Effector memory CD8-positive, alpha-beta T cell (primary cell): ENCODE data around the gene EMC8.

ENCODE experiments used
- ATAC-seq: fragments of 150-1000 bp; cut with Tn5 transposase; replicated peaks from 2 replicates; pipeline ENCODE4 v1.10.0; 2021; ENCODE audit warnings: mild to moderate bottlenecking, moderate library complexity
- DNase-seq, 3 experiments: peaks; one replicate each; pipeline ENCODE4 v3.0.0; 2021
- H3K27ac Mint-ChIP-seq, 2 donors: one replicate each; pipeline ENCODE4 v1.8.0; 2022; ENCODE audit warnings: mild to moderate bottlenecking in 2 of 2, mixed read lengths in 2 of 2, moderate library complexity in 2 of 2
- H3K27me3 Mint-ChIP-seq, 2 donors: one replicate each; pipeline ENCODE4 v1.8.0; 2022; ENCODE audit warnings: mixed read lengths in 2 of 2
- H3K36me3 Mint-ChIP-seq: one replicate; pipeline ENCODE4 v1.8.0; 2022; ENCODE audit warnings: mild to moderate bottlenecking, moderate library complexity, mixed read lengths; ENCODE audit not compliant: insufficient read depth
- H3K4me1 Mint-ChIP-seq, 2 donors: one replicate each; pipeline ENCODE4 v1.8.0; 2022; ENCODE audit warnings: low read depth in 2 of 2, mixed read lengths in 2 of 2
- H3K4me3 Mint-ChIP-seq, 2 donors: one replicate each; pipeline ENCODE4 v1.8.0; 2022; ENCODE audit warnings: mild to moderate bottlenecking in 2 of 2, mixed read lengths in 2 of 2, moderate library complexity in 2 of 2
- H3K9me3 Mint-ChIP-seq, 2 donors: one replicate each; pipeline ENCODE4 v1.8.0; 2022; ENCODE audit warnings: mixed read lengths in 2 of 2

EMC8 gene

DNA sequence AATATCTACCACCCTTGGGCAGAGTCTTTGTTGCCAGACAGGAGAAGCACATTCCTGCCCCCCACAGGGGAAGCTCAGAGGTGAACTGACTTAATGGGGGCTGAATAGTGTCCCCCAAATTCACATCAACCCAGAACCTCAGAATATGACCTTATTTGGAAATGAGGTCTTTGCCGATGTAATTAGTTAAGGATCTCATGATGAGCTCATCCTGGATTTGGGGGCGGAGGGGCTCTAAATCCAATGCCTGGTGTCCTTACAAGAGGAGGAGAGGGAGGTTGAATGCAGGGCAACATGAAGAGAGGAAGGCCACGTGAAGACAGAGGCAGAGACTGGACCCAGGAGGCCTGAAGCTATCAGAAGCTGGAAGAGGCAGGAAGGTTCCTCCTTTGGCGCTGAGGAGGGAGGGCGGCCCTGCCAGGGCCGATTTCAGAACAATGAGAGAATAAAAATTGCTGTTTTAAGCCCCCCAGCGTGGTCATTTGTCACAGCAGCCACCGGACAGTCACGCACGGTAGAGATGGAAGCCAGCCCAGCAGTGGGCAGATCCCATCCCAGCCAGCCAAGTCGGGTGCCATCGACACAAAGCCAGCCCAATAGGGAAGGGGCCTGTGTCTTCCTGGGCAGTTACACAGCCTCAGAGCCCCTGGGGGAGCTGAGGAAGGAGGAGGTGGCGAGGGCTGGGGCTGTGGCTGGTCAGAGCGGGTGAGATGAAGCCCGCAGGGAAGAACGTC lies 69.7 kb downstream of the EMC8 start:
- ATAC-seq (no peak), DNase-seq (no peak)
- Mint-ChIP-seq H3K4me1 (peaks cover 1 to 8% of the 10 kb centered on the region in 2 donors), H3K4me3 (no peak overlapping the region), H3K36me3 (no peaks in the 10 kb centered on the region), H3K9me3 (no peaks in the 10 kb centered on the region), H3K27me3 (no peaks in the 10 kb centered on the region), H3K27ac (no peak overlapping the region)

DNA sequence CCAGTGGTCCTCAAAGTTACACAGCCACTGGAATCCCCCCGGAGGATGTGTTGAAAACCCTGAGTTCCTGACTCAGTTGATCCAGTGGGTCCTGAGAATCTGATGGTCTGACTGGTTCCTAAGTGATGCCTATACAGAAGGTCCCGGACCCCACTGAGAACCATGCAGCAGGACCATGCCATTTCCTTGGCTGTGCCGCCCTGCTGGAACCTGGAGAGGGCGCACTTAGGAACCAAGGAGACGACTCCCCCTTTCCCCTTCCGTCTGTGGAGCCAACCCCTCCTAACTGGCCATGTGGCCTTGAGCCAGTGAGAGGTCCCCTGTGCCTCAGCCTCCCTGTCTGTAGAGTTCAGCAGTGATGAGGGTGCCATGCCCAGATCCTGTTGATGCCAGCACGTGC lies 70.5 kb downstream of the EMC8 start:
- no peak for ATAC-seq
- peaks cover 1 to 8% of the 10 kb centered on the region in 2 donors for H3K4me1 Mint-ChIP-seq
- no peak overlapping the region for H3K4me3 Mint-ChIP-seq
- no peak overlapping the region for H3K27ac Mint-ChIP-seq
- H3K9me3 Mint-ChIP-seq = no peaks in the 10 kb centered on the region
- no peaks in the 10 kb centered on the region for H3K36me3 Mint-ChIP-seq
- no peak for DNase-seq
- H3K27me3 Mint-ChIP-seq = no peaks in the 10 kb centered on the region
